ENCODE data around the gene FGD6. TPM values are rescaled to one million over a fixed set of nuclear protein-coding genes. Genes with fewer than 3 reads are reported as not detected.

FGD6 gene
- polyA plus RNA-seq, 1 donor (not counting 4 experiments of a cell fraction or from before 2014, with no cell fraction given), result 54.2 TPM

DNA sequence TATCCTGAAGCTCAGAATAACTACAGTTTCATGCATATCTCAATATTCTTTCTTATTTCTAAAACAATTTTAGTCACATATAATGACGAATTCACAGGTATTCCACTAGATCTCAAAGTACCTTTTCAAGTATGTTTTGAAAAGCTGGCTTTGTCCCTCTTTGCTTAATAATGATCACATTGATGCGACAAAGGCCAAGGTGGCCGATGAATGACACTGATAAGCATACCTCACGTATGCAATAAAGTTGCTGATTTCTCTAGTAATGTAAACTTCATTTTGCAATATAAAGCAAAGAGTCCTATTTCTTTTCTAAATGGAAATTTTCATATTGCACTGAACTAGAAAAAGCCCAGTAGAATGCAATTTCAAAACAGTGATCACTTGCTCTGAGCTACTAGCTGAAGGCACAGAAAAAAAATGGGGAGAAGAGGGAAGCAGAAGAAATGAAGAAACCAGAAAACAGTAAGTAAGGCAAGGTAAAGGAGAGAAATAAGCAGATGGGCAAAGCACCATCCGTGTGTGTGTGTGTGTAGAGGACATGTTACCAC lies 29.3 kb downstream of the FGD6 start:
- Histone ChIP-seq H4K20me1 (ENCODE audit: control insufficient read depth, extremely low read depth, insufficient read depth, low read length) (no peaks in the 10 kb centered on the region), H3K9me3 (ENCODE audit: control insufficient read depth, low read depth, low read length) (no peaks in the 10 kb centered on the region), H3K4me2 (ENCODE audit: control insufficient read depth, extremely low read depth, insufficient read depth, low read depth, low read length) (no peak overlapping the region), H3K4me3 (ENCODE audit: control insufficient read depth in 2 of 3, extremely low read depth in 1 of 3, insufficient read depth in 2 of 3, low read depth in 1 of 3, low read length in 3 of 3) (no peak overlapping the region), H3K36me3 (ENCODE audit: control insufficient read depth in 2 of 2, extremely low read depth in 1 of 2, insufficient read depth in 2 of 2, low read length in 2 of 2) (peaks cover 10 to 12% of the 10 kb centered on the region in 2 experiments), H3K79me2 (ENCODE audit: control insufficient read depth, insufficient read depth, low read length) (peaks cover 79% of the 10 kb centered on the region), H3K4me1 (ENCODE audit: control insufficient read depth, extremely low read depth, insufficient read depth, low read length) (peaks cover 6% of the 10 kb centered on the region), H2AFZ (ENCODE audit: control insufficient read depth, low read length) (no peak overlapping the region), H3K9ac (ENCODE audit: control insufficient read depth, extremely low read depth, insufficient read depth, low read length) (no peak overlapping the region), H3K27ac (ENCODE audit: control insufficient read depth, insufficient read depth, low read length) (no peak overlapping the region), H3K27me3 (ENCODE audit: control insufficient read depth, extremely low read depth, insufficient read depth, low read length) (no peaks in the 10 kb centered on the region), H3K9me1 (ENCODE audit: control insufficient read depth, extremely low read depth, insufficient read depth, low read length) (peaks cover 4% of the 10 kb centered on the region)
- dilution Hi-C loops (cut with MboI; ENCODE audit: extremely low pct_ligation_motif_present, low sequenced_read_pairs), result no loop called here
- TF ChIP-seq, protein P1, sequence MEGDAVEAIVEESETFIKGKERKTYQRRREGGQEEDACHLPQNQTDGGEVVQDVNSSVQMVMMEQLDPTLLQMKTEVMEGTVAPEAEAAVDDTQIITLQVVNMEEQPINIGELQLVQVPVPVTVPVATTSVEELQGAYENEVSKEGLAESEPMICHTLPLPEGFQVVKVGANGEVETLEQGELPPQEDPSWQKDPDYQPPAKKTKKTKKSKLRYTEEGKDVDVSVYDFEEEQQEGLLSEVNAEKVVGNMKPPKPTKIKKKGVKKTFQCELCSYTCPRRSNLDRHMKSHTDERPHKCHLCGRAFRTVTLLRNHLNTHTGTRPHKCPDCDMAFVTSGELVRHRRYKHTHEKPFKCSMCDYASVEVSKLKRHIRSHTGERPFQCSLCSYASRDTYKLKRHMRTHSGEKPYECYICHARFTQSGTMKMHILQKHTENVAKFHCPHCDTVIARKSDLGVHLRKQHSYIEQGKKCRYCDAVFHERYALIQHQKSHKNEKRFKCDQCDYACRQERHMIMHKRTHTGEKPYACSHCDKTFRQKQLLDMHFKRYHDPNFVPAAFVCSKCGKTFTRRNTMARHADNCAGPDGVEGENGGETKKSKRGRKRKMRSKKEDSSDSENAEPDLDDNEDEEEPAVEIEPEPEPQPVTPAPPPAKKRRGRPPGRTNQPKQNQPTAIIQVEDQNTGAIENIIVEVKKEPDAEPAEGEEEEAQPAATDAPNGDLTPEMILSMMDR (optimal IDR thresholded peaks at IDR 0.05 in 1 of 3, IDR thresholded peaks at IDR 0.05 in 1 of 3, conservative IDR thresholded peaks at IDR 0.05 in 1 of 3; ENCODE audit: extremely low read depth in 1 of 3, insufficient read depth in 2 of 3, low read length in 3 of 3), result no peak
- no peak for TF ChIP-seq EZH2 (IDR thresholded peaks at IDR 0.05; ENCODE audit: low read length)
- DNase-seq (ENCODE audit: low read depth, low spot score), result no peak
- FAIRE-seq, result peak; percentile 17

DNA sequence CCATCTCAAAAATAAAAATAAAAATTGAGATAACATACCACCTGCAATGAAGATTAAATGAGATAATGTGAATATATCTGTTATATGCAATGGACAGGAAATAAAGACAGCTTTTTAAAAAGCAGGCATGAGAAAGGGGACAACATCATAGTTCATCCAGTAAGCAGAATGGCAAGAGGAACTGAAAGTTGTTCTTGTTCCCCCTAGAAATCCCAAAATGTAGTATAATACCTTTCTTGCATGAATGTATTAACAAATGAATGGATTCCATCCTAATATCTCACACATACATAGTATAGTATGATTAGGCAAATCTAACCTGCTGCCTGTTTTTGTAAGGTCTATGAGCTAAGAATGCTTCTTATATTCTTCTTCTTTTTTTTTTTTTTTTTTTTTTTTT lies 31.4 kb downstream of the FGD6 start:
- peaks cover 73% of the 10 kb centered on the region for H3K79me2 ChIP-seq (ENCODE audit: control insufficient read depth, insufficient read depth, low read length)
- dilution Hi-C loops (cut with MboI; ENCODE audit: extremely low pct_ligation_motif_present, low sequenced_read_pairs), result no loop called here
- H3K4me3 ChIP-seq (ENCODE audit: control insufficient read depth in 2 of 3, extremely low read depth in 1 of 3, insufficient read depth in 2 of 3, low read depth in 1 of 3, low read length in 3 of 3), result no peak overlapping the region
- H3K4me2 ChIP-seq (ENCODE audit: control insufficient read depth, extremely low read depth, insufficient read depth, low read depth, low read length), result no peak overlapping the region
- no peak overlapping the region for H2AFZ ChIP-seq (ENCODE audit: control insufficient read depth, low read length)
- peaks cover 9 to 14% of the 10 kb centered on the region in 2 experiments for H3K36me3 ChIP-seq (ENCODE audit: control insufficient read depth in 2 of 2, extremely low read depth in 1 of 2, insufficient read depth in 2 of 2, low read length in 2 of 2)
- no peak overlapping the region for H3K9ac ChIP-seq (ENCODE audit: control insufficient read depth, extremely low read depth, insufficient read depth, low read length)
- H3K27me3 ChIP-seq (ENCODE audit: control insufficient read depth, extremely low read depth, insufficient read depth, low read length), result no peaks in the 10 kb centered on the region
- TF ChIP-seq EZH2 (IDR thresholded peaks at IDR 0.05; ENCODE audit: low read length), result no peak
- TF ChIP-seq, protein P1 (optimal IDR thresholded peaks at IDR 0.05 in 1 of 3, IDR thresholded peaks at IDR 0.05 in 1 of 3, conservative IDR thresholded peaks at IDR 0.05 in 1 of 3; ENCODE audit: extremely low read depth in 1 of 3, insufficient read depth in 2 of 3, low read length in 3 of 3), result no peak
- no peak overlapping the region for H3K27ac ChIP-seq (ENCODE audit: control insufficient read depth, insufficient read depth, low read length)
- DNase-seq (ENCODE audit: low read depth, low spot score), result no peak
- FAIRE-seq, result no peak
- H3K9me3 ChIP-seq (ENCODE audit: control insufficient read depth, low read depth, low read length), result no peaks in the 10 kb centered on the region
- no peaks in the 10 kb centered on the region for H4K20me1 ChIP-seq (ENCODE audit: control insufficient read depth, extremely low read depth, insufficient read depth, low read length)
- H3K9me1 ChIP-seq (ENCODE audit: control insufficient read depth, extremely low read depth, insufficient read depth, low read length), result peaks cover 4% of the 10 kb centered on the region
- peaks cover 12% of the 10 kb centered on the region for H3K4me1 ChIP-seq (ENCODE audit: control insufficient read depth, extremely low read depth, insufficient read depth, low read length)

Data from keratinocyte (primary cell).